Measurements from ENCODE around the gene CNIH2.
"Not testable (repeated sequence)": the region's sequence is repeated elsewhere in the genome, so short reads cannot be mapped to it uniquely, and the experiment has no call there.

Gene CNIH2

GRCh38 chr11:66316849-66317251, 38.9 kb downstream of the CNIH2 start, which contains the start of gene CD248:
Gene CD248 (minus strand): TSS chr11:66317044. CDS start chr11:66317027, 17 bp downstream.
- DNase-seq = peak; percentile 71

- DNase-seq = peak; percentile 60
These were observed 39.3 kb downstream of the CNIH2 start for GRCh38 chr11:66317322-66317722.

GRCh38 chr11:66317723-66318599, 40.0 kb downstream of the CNIH2 start:
- peak; percentile 90 for DNase-seq

DNA sequence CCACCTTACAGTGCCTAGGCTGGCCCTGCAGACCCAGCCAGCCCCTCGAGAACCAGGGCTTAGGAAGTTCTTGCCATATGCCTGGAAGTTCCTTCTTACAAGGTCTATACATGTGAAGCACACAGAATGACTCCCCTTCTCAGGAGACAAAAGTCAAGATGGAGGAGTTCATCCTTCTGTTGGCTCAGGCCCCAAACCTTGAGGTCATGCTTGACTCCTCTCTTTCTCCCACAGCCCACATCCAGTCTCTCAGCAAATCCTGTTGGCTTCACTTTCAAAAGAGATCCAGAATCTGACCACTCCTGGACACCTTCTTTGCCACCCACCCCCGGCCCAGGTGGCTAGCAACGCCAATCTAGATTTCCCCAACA, 40.6 kb downstream of the CNIH2 start:
- no peak for DNase-seq

- not testable (repeated sequence) for DNase-seq
These were observed 42.3 kb downstream of the CNIH2 start for GRCh38 chr11:66320289-66320688.

- not testable (repeated sequence) for DNase-seq
These were observed 42.8 kb downstream of the CNIH2 start for GRCh38 chr11:66320748-66321147.

GRCh38 chr11:66321606-66322005, 43.6 kb downstream of the CNIH2 start:
- no peak for DNase-seq

GRCh38 chr11:66322732-66323427, 44.9 kb downstream of the CNIH2 start:
- DNase-seq = peak; percentile 43

GRCh38 chr11:66323684-66324083, 45.7 kb downstream of the CNIH2 start:
- DNase-seq = no peak

DNA sequence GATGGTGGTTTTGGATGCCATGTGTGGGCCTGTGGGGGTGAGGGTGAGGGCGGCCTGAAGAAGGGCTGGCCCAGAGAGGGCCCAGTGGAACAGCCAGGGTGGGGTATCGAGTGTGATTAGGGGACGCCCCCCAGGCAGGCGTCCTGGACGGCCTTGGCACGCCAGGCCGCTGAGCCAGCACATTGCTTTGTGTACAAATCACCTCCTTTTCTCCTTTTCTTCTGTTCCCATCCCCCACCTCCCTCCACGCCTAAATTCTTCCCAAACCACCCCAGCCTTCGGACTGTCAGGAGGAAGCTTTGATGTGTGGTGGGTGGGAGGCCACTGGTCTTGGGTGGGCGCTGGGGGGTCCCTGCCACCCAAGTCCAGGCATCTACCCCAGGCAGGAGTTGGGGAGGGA, 46.7 kb downstream of the CNIH2 start:
- peak; percentile 46 for DNase-seq

- peak; percentile 32 for DNase-seq
These were observed 47.3 kb downstream of the CNIH2 start for GRCh38 chr11:66325263-66325671.

DNA sequence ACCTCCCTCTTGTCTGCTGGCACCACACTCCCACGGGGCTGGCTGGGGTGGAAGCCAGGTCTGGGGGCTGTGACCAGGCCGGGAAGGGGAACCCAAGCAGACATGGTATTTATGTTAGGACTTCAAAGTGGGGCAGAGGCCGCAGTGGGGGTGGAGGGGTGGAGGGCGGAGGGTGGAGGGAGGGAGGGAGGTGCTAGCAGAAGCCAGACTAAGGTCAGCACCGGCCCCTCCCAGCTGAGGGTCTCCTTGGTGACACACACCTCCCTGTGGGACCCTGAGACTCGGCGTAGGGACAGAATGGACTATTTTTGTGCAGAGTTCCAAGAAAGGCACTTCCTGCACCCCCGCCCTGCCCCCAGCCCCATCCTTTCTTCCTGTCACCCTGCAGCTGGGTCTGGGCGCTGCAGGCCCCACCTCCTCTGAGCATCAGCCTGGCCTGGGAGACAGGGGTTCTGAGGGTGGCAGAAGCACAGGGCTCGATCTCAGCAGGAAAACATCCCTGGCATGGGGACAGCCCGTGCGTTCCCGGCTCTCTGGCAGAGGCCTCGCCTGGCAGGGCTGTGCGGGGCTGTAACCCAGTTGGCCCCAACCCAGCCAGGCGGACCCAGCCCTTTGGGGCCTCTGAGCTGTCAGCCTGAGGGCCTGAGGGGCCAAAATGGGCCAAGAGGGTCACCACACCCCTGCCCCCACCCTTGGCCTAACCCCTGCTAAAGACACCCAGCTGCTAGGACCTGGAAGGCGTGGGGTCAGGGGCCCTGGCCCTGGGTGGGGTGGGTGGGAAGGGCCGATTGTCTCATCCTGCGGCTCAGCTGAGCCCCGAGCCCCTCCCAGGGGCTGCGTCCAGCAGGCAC, 48.5 kb downstream of the CNIH2 start:
- peak; percentile 59 for DNase-seq

- DNase-seq = peak; percentile 81
These were observed 49.4 kb downstream of the CNIH2 start for GRCh38 chr11:66327171-66328030.

DNA sequence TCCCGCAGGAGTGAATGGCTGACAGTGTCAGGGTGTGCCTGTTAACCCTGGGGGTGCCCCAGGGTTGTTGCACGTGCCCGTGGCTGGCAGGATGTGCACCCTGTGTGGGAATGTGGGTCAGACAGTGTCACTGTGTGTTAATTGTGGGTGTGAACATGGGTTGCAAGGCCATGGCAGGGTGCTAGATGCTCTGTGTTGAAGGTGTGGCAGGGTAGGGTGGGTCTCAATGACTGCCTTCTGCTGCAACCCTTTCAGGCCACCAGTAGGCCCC, 50.0 kb downstream of the CNIH2 start:
- peak; percentile 9 for DNase-seq

DNA sequence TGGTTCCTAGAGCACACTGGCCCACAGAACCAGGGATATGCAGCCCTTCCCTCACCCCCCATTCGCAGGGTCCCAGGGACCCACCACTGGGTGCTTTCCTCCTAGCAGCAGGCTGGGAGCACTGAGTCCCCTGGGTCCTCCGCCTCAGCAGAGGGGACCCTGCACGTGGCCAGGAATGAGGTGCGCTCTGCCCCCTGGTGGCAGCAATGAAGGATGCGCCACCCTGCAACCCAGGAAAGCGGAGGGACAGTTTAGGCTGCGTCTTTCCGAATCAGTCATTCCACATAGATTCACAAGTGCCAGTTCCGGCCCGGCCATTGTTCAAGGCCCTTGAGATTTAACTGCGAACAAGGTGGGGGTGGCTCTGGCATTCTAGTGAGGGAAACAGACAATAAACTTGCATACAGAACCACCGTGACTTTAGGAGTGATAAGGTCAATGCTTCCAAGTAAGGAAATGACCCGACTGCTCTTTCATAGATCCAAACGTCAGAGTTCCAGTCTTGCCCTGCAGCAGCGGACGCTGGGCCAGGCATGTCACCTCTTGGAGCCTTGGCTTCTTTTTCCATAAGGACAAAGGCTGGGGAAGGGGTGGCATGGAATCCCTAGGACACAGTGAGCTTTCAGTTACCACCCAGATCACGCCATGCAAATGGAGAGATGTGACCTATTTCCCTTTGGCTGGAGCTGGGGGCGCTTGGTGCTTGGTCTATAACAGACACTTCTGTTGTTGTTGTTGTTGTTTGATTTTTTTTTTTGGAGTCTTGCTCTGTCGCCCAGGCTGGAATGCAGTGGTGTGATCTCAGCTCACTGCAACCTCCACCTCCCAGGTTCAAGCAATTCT, 50.5 kb downstream of the CNIH2 start:
- DNase-seq = peak; percentile 75

GRCh38 chr11:66329165-66329673, 51.2 kb downstream of the CNIH2 start:
- DNase-seq = peak; percentile 5

DNA sequence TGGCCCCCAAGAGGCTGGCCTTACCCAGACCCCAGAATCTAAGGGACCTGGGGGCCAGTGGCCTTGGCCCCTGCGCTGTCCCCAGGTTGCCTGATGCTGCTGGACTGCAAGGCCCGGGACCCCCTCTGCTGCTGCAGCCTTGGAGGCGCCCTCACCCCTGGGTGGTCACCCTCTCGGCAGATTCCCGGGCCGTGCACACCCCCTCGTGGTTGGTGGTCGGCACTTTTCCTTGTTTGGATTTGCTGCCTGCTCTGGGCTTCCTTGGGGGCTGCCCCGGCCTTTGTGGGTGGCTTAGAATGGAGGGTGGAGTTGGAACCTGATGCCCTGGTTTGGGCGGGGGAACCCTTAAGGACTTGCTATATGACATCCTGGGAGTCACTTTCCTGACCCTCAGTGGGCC, 53.0 kb downstream of the CNIH2 start:
- no peak for DNase-seq

GRCh38 chr11:66331542-66332370, 53.8 kb downstream of the CNIH2 start:
- no peak for DNase-seq

DNA sequence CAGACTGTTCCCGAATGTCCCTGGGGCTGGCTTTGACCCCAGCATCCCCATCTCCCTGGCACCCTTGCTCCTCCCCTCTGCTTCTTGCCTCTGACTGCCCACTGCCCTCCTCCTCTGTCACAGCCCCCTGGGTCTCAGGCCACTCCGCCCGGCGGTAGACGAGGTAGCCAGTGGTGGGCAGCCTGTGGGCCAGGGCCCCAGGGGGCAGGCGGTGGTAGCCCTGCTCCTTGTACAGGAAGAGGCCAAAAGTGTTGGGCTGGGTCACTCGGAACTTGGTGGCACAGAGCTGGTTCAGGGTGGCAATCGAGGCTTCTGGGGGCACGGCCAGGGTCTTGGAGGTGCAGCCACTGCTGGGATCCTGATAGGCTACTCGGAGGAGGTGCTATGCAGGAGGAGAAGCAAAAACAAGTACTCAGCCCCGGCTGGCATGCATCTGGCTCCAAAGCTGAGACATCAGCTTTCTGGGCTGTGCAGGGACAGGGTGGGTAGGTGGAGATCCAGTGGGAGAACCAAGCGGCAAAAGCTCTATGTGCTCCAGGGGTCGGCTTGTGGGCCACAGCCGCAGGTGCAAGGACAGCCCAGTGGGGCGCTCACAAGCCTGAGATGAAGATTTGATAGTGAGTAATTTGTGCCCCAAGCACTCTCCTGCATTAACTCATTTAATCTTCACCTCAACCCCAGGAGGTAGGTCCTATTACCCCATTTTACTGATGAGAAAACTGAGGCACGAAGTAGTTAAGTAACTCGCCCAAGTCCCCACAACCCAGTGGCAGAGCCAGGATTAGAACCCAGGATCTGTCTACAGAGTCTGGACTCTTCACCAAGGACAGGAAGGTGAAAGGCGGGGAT, 54.6 kb downstream of the CNIH2 start:
- DNase-seq = no peak
